ENCODE measurements around the gene DIP2B.

DIP2B gene

DNA sequence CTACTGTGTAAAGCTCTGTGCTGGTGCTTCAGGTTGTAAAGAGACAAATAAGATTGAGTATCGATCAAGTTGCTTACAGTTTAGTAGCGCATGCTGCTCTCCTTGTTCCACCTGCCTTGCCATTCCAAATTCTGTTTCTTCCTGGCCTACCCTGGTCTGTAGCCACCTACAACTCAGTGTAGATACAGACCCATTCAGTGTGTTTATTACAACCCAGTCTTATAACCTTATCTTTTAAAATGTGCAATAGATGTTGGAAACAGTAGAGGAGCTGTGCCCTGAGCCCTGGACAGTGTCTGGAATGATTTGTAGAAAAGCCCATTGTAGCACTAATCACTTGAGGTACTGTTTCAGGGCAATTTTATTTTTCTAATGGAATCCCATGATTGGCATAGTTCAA lies 68.5 kb downstream of the DIP2B start:
- FAIRE-seq = no peak
- DNase-seq (ENCODE audit: insufficient read length, low spot score) = no peak

- no peak for FAIRE-seq
- DNase-seq (ENCODE audit: insufficient read length, low spot score) = no peak
These were observed 70.0 kb downstream of the DIP2B start for GRCh38 chr12:50574601-50575348.

GRCh38 chr12:50579757-50580267 lies 75.0 kb downstream of the DIP2B start:
- FAIRE-seq = no peak
- DNase-seq (ENCODE audit: insufficient read length, low spot score) = no peak

DNA sequence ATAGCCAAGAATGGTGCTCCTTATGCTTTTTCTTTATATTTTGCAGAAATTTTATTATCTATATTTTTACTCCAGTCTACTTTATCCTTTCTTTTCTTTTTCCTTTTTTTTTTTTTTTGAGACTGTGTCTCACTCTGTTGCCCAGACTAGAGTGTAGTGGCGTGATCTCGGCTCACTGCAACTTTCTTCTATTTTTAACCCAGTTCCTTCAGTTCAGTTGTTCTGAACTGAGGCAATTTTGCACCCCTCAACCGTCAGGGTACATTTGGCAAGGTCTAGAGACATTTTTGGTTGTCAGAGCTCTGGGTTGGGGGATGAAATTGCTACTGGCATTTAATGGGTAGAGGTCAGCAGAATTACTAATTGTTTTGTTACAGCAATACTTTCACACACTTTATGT lies 75.7 kb downstream of the DIP2B start:
- no peak for DNase-seq (ENCODE audit: insufficient read length, low spot score)
- no peak for FAIRE-seq

DNA sequence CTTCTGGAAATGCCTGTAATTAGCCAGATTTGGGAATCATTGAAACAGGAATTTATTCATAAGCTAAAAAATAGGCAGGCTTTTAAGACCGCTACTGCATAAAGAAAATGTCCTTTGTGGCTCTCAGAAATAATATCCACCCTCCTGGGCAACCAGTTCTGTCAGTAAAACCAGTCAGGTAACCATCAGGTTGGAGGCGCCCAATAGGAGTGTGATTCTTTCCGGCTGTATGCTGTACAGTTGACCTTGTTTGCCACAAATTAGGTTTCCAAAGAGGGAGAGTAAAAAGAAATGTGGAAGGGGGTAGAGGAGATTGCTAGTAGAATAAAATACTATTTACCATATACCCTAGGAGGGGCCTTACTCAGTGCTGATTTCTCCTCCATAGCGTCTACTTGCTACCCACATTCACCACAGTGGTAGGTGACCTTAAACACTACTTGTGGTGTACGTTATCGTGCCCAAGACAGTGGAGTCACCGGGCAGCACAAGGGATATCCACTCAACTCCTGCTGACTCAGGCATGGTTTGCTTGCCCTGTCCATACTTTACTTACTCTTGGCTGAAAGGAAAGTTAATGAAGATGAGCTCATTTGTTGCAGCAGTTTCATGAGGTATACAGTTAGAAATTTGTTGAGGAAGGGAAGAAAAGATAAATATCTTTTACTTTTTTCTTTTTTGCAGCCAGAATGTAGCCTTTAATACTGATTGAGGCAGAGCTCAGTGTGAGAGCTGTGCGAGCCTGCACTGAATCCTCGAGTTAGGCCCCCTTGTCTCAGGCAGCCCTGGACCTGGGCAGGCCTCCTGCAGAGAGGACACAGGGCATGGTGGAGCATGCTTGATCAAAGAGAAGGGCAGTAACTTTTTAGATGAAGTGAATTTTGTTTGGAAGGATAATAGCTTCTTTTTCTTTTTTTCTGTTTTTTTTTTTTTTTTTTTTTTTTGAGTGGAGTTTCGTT lies 76.7 kb downstream of the DIP2B start:
- DNase-seq (ENCODE audit: insufficient read length, low spot score) (no peak), FAIRE-seq (no peak)

DNA sequence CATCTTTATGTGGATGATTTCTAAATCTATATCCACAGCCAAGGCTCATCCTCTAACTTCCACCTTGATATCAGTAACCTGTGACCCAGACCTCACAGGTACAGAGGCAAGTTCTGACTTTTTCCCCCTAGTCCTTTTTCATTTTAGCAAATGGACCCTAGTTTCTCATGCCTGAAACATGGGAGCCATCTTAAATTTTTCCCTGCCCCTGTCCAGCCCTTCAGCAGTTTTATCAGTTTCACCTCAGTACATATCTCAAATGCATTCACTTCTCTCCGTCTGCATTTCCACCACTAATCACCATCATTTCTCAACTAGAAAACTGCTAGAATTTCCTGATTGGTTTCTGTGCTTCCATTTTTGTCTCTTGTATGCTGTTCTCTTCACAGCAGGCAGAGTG lies 79.3 kb downstream of the DIP2B start:
- DNase-seq (ENCODE audit: insufficient read length, low spot score) (no peak), FAIRE-seq (no peak)

- no peak for FAIRE-seq
- DNase-seq (ENCODE audit: insufficient read length, low spot score) = peak; percentile 36
These were observed 85.1 kb downstream of the DIP2B start for GRCh38 chr12:50589650-50590435.

DNA sequence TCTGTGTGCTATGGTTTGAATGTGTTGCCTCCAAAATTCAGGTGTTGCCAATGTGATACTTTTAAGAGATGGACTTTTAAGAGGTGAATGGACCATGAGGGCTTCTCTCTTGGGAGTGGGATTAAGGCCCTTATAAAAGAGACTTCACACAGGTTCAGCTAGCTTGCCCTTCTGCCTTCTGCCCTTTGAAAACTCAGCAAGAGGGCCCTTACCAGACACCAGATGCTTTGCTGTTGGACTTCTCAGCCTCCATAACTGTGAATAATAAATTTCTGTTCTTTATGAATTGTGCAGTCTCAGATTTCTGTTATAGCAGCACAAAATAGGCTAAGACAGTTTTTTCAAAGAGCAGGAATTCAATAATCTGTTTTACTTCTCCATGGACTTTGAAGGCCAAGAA lies 86.1 kb downstream of the DIP2B start:
- DNase-seq (ENCODE audit: insufficient read length, low spot score) (no peak), FAIRE-seq (no peak)

DNA sequence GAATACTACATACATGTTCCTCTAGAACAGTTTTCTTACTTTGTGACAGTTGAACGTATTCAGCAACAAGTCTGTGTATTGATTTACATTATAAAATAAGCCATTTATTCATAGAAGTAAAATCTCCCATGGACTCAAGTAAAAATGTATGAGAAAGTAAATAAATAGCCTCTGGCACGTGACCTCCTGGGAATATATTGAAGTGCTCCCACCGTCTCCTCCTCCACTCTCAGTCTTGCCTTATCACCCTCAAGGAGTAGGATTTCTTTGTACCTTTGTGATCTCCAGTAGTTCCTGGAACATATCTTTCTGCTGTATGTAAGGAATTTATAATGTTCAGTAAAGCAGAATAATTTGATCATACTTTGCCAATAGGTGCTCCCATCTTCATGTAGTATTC lies 90.9 kb downstream of the DIP2B start:
- DNase-seq (ENCODE audit: insufficient read length, low spot score) (no peak), FAIRE-seq (no peak)

DNA sequence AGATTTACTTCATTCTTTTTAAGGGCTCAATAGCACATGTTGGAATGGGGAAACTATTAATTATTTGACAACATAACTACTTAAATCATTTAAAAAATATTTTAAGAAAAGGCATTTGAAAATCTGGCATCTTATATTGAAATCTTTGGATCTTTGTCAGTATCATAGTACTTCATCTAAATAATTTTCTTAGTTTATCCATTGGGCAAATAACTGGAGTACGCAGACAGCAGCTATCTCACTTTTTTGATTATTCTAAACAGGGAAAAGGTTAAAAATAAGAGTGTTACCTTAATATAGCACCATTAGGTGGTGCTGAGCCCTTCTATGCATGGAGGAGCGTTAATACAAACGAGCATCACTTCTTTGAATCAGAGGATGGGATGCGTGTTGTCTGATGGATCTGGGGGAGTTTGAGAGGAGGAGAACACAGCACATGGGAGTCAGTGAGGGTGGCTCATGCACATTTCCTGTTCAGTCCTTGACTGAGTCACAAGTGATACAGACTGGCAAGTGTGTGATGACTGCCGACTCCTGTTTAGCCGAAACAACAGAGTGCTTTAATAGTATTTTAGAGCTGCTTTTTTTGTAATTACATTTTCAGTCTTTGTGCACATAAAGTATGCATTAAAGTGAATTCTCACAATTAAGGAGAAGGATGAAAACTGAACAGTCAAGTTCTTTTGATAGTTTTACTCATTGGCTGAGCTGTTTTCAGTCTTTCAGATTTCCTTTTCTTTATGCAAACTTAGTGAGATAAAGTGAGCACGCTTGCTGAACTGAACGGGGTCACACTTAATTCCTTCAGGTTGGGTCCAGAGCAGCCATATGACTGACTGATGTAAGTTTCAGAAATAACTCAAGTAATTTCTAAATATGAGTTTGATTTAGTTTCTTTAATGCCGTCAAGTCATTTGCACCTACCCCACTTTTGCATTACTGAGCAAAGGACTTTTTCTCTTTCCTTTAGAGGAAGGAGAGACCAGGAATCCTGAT lies 92.7 kb downstream of the DIP2B start:
- DNase-seq (ENCODE audit: insufficient read length, low spot score) (peak; percentile 72), FAIRE-seq (peak; percentile 65)

GRCh38 chr12:50598321-50598862 lies 93.6 kb downstream of the DIP2B start:
- DNase-seq (ENCODE audit: insufficient read length, low spot score) (no peak), FAIRE-seq (no peak)

DNA sequence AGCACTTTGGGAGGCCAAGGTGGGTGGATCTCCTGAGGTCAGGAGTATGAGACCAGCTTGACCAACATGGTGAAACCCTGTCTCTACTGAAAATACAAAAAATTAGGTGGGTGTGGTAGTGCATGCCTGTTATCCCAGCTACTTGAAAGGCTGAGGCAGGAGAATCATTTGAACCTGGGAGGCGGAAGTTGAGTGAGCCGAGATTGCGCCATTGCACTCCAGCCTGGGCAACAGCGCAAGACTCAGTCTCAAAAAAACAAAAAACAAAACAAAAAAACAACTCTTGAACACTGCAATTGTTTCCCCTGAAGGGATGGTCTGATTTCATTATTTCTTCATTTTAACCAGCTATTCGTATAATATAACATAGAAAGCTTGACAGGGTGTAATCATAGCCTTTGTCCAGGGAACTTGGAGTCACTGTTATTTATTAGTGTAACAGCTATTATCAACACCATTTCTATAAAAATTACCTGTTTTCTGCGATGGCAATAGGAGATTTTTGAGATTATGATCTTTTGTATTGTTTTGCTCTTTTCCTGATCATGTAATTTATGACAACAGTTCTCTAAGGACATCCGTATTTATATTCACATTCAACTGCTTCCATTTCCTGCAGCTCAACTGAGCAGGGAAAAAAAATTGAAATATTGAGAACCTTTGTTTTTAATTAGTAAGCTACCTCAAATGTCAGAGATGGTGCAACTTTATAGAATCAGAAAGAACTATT lies 94.7 kb downstream of the DIP2B start:
- no peak for DNase-seq (ENCODE audit: insufficient read length, low spot score)
- no peak for FAIRE-seq

DNA sequence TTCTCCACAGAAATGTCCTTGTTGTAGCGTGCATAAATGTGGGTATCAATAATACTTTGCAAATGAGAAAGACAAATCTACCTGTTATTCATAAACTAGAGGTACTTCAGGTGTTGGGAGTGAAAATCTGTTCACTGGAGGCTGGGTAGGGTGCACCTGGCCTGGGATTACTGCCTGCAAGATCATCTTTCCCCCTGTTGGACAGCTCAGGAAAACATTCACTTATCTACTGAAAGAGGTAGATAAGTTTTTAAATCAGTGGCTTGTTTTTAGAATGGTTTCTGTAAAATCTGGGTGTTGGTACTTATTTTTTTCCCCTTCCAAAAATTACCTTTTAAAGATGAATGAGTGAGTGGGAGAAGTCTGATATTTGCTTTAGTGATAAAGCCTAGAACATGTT lies 95.6 kb downstream of the DIP2B start:
- FAIRE-seq (no peak), DNase-seq (ENCODE audit: insufficient read length, low spot score) (no peak)

- FAIRE-seq = no peak
- DNase-seq (ENCODE audit: insufficient read length, low spot score) = no peak
These were observed 99.2 kb downstream of the DIP2B start for GRCh38 chr12:50603817-50604639.

GRCh38 chr12:50604640-50604920 lies 99.8 kb downstream of the DIP2B start:
- DNase-seq (ENCODE audit: insufficient read length, low spot score) (no peak), FAIRE-seq (no peak)

- DNase-seq (ENCODE audit: insufficient read length, low spot score) = no peak
- FAIRE-seq = no peak
These were observed 102.0 kb downstream of the DIP2B start for GRCh38 chr12:50606675-50607375.

GRCh38 chr12:50609292-50609874 lies 104.6 kb downstream of the DIP2B start:
- no peak for FAIRE-seq

More at GRCh38 chr12:50609292-50609874, 104.6 kb downstream of the DIP2B start:
- no peak for DNase-seq (ENCODE audit: insufficient read length, low spot score)

Data from HTR-8/SVneo (cell line).